ENCODE measurements around the gene TMEM238L. TPM values are rescaled to one million over a fixed set of nuclear protein-coding genes. Genes with fewer than 3 reads are reported as not detected.
A peak's percentile ranks its signal among the peaks of the same experiment; 100 is the strongest.

The TMEM238L gene
- total RNA-seq, 1 experiment from 2014 or later = not detected

DNA sequence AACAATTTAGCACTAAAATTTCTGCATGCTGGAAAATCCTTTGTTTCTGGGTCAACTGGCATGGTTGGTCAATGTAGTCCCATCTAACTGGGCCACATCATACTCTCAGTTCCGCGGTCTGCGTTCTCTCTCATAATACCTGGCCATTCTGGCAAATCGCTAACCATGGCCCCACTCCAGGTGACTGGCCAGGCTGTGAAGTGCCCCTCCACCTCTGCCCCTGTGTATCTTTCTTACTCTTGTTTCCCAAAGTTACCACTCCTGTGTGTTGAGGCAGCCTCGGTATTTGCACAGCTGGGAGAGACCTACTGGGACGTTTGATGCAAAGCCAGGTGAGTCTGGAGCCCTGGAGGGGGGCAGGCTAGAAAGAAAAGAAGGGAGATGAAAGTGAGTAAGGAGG, 2.0 kb upstream of the TMEM238L start:
- DNase-seq (ENCODE audit: low read depth) = no peak

DNA sequence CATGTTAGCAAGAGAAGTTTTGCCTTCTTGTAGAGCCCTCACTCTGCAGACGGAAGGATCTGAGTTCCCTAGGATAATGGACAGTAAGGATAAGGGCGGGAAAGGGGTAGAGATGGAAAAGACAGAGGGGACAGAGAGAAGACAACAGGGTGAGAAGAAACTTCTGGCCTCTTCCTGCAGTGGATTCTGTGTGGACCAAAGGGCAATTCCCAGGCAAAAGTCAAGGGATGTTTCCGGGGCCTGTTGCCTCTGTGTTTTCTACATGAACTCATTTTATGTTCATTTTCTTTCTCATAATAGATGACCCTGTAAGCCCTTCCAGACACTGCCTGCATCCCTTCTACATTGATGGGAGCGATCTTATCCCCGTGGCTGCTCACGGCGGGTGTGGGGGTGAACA, 647 bp upstream of the TMEM238L start:
- no peak for DNase-seq (ENCODE audit: low read depth)

DNA sequence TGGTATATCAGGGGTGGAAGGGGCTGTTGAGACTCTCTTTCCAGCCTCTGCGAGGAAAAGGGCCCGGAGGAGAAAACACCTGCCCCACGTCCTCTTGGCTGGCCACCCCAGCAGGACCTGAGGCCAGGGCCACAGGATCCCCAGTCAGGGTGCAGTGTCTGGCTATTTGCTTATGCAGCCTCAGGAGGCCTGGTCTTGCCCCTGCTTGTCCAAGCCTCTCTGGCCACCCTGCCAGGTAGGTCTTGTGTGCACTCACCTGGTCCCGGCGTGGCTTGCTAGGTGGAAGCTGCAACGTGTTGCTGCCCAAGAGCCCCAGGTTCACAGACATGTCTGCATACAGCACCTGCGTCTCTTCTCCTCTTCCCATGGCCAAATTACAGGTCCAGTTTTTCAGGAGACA, 549 bp downstream of the TMEM238L start:
- DNase-seq (ENCODE audit: low read depth) = no peak

DNA sequence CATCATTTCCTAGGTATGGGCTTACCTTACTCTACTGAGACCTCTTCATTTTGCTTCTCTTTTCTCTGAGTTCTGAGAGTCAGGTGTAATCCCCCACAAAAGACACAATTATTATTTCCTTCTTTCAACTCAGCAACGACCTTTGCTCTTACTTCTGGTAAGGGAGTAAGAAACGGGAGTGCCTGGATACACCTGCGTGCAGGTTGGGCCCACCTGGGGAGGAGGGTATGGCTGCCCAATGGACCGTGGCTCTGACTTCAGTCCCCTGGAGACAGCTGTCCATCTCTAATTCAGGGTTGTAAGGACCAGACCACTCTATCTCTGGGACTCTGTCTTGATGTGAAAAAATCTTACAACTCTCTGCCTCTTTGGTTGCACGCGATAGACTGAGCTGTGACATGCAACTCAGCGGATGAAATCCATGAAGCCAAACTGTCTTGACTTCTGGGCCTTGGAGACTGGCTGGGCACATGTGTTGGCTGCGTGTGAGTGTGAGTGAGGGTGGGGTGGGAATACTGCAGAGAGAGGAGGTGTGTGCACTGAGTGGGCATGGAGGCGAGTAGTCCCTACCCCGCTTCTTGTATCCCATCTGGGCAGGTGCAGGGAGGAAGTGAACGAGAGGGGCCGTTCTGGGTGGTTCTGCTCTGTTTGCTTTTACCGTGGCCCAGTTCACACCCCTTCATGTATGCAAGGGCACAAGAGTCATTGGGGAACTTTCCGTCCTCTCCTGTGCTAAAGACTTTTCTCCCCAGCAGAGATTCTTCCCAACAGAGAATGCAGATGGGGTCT, 1.2 kb downstream of the TMEM238L start:
- no peak for DNase-seq (ENCODE audit: low read depth)

DNA sequence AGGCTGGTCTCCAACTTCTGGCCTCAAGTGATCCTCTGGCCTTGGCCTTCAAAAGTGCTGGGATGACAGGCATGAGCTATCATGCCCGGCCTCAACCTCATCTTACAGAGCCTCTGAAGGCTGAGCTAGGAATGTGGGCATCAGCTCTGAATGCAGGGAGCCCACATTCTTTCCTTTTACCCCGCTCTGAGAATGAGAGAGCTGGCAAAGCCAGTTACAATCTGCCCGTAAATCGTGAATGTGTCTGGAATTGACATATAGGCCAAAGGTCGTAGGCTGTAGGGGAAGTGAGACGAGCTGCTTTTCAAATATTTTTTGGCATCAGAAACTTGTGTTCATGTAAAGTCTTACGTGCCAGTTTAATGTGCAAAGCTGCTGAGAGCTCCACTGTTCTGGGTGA, 4.5 kb downstream of the TMEM238L start:
- no peak for DNase-seq (ENCODE audit: low read depth)

DNA sequence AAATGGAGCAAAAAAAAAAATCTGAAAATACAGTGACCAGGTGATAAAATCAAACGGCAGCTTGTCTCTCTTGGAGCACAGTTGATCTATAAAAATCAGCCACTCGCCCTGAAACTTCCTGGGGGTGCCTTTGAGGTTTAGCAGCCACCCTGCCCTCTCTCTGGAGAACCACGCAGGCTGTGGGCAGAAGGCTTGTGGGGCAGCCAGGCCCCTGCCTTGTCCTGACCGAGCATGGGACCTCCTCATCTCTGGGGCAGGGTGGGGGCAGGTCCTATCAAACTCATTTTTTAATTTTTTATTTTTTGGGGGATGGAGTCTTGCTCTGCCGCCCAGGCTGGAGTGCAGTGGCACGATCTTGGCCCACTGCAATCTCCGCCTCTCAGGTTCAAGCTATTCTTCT, 5.0 kb downstream of the TMEM238L start:
- no peak for DNase-seq (ENCODE audit: low read depth)

DNA sequence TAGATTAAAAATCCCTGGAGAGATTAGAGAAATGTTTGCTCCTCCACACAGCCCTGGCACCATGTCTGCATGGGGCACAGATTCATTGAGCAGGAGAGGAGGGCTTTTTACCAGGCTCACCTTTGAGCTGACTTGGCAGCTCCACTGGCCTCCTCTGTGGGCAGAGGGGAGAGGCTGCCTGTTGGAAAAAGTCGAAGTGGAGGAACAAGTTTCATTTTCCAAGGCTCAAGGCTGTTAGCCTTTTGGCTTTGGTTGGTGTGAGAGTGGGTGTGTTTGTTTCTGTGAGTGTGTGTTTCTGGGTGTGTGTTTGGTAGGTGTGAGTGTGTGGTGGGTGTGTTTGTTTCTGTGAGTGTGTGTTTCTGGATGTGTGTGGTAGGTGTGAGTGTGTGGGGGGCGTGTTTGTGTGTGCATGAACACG, 5.6 kb downstream of the TMEM238L start:
- DNase-seq (ENCODE audit: low read depth) = no peak

DNA sequence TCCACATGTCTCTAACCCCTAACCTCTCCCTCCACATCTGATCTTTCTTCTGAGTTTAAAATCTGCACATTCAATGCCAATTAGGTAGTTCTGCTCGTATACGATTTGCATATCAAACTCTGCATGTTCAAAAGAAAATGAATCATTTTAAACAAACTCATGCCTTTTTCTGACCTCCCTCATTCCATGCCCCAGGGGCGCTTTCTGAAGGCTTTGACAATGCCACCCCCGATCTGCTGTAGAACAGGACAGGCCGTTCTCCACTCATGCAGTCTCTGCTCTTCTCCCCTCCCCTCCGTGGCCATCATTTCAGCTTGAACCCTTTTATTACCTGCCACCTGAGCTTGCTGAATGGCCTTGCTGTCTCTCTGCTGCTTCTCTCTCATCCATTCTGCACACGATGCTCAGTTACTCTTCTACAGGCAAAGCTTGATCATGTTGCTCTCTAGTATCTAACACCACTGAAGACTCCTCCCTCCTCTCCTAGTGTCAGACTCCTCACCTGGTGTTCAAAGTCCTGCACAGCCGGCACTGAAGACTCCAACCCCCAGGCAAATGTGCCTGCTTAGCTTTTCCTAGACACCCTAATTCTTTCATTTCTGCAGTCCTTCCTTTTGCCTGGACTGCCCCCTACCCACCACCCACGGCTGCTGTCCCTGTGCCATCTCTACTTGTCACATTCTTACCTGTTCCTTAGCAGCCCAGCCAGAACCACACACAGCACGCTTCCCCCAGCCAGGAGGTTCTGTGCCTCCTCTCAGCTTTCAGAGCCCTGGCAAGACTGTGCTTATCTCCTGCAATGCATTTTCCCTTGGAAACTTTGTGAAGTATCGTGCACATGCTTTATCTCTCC, 6.2 kb downstream of the TMEM238L start:
- DNase-seq (ENCODE audit: low read depth) = no peak

DNA sequence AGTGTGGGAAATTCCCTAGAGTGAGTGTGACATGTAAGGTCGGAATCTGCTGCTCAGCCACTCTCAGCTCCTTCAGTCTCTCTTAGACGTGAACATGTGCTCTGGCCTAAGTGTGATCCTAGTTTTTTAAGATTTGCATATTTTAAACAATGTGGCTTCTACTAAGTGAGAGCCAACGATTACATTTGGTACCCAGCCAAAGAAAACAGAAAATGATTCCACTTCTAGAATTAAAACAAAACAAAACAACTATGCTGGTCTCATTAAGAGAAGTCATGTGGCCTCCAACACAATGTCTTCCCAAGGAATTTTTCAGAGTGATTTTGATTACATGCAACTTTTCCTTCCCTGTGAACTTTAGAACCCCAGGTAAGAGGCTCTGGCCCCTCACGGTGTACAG, 10.1 kb downstream of the TMEM238L start:
- DNase-seq (ENCODE audit: low read depth) = no peak

DNA sequence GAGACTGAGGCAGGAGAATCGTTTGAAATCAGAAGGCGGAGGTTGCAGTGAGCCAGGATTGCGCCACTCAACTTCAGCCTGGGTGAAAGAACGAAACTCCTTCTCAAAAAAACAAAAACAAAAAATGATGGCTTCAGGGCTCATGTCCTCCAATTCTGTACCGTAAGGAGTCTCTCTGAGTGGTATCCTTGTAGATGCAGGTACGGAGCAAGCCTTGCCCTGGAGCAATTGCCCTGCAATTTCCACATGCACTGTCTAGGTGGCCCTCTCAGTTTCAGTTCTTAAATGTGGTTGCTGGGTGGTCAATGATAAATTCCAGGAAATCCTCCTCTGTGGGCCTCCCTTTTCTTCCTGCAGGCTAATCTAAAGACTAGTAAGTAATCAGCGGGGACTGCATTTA, 10.6 kb downstream of the TMEM238L start:
- DNase-seq (ENCODE audit: low read depth) = no peak

DNA sequence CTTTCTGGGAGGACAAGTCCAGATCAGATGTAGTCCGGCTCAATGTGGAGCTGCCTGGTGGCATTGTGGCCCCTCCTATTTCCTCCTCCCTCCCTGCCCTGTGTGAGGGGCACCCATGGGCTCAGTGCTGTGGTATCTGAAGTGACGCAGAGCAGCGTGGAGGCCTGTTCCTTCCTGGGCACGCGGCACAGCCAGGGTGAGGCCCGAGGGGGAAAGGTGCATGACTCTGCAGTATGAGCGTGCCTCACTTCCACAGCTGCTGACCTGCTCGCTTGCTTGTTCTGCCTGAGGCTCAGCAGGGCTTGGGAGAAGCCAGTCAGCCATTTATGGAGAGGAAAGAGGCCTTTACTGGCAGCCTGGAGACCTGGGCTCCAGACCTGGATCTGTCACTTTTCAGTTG, 11.7 kb downstream of the TMEM238L start:
- DNase-seq (ENCODE audit: low read depth) = peak; percentile 11

DNA sequence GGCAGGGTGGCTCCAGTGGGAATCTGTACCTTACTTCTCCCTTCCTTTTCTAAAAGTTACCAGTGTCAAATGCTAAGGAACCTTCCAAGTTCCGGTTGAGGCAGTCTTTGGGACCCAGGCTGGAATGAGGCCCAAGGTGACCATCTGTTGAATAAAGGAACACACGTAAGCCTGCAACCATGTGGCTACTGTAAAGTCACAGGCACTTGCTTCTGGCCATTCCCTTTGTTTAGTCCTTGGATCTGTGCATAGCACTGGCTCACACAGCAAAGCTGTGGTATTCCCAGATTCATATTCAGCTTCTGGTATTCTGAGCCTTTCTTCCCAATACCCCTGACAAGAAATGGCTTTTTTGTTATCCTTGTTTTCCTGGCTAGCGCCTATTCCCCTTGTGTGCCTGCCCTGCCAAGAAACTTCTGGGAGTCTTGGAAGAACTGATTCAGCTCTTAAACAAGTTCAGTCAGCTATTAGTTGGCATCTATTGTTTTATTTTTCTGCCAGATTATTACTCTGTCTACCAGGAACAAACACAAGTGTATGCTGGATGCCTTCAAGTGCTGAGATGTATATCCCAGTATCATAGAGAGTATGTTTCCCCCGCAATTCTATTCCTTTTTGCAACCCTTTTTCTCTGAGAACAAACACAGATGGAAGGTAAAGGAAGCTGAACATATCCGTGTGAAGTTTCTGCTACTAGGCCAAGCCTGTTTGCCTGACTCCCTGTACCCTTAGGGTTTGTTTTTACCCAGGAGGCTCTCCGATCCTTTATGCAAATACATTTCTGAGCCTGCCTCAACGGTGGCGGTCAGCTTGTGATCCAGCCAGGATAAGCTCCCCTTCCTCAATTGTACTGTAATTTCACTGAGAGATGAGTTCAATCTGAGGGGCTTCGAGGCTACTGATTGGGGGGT, 13.2 kb downstream of the TMEM238L start:
- DNase-seq (ENCODE audit: low read depth) = peak; percentile 13

DNA sequence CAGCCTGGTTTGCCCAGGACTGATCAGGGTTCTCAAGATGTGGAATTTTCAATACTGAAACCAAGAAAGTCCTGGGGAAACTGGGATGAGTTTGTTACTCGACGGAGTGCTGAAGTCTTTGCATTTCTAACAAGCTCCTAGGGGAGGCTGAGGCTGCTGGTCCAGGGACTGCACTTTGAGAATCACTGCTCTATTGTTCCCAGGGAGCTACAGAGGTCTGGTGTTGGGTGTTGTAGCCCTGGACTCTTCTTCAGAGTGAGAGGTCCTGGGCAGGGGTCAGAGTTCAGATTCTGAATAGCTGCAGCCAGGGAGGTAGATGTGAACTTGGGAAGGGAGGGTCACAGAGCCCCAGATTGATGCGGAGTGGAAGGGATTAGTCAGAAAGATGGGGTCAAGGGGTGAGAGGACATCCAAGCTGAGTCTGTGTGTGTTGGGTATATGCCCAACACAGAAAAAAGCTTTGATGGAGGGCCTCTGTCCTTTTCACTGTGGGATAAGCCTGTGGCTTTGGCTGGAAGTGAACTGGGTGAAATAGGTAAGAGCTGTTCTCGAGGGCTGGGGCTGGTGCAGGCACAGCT, 14.1 kb downstream of the TMEM238L start:
- DNase-seq (ENCODE audit: low read depth) = no peak

DNA sequence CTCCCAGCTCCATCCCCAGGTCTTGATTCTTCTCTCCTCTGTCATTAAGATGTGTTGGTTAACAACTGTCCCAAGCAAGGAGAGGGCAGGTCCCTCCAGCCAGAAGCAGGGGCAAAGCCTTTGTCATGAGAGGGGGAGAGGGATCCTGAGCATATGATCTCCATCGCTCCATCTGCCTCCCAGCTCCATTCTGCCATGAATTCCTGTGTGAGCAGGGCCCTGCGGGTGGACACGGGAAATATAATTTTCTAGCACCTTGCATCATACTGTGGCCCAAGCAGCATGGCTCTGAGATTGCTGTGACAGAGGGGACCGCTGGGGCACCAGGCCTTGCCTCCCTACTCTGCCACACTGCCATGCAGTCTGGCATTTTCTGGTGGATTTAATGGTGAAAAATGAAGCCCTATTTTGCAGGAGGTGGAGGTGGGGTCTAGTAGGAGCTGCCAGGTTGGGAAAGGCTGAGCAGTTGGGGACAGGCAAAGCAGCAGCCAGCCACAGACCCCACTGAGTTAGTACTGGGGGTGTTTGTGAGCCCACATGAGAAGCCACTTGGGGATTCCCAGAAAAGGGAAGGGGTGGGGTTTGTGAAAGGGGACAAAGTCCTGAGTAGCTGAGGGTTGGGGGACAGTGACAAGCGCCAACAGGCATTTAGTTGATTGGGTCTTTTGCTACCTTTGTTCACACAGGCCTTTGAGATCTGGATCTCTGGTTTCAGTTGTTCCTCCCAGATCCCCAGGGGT, 16.4 kb downstream of the TMEM238L start:
- no peak for DNase-seq (ENCODE audit: low read depth)

DNA sequence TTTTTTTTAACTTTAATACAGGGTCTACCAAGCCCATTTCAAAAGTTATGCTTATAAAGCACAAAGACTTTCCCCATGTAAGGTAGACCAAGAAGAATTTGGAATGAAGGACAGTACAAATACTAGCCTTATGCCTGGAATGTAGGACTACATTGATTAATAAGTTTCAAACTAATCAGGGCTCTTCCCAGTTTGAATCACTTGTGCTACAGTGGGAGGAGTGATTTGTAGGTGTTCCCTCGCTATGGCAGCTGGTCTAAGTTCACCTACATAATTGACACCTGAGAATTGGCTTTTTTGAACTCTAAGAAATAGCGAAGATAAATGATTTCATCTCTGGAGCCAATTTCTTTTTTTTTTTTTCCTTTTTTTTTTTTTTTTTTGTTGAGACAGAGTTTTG, 18.6 kb downstream of the TMEM238L start:
- no peak for DNase-seq (ENCODE audit: low read depth)

DNA sequence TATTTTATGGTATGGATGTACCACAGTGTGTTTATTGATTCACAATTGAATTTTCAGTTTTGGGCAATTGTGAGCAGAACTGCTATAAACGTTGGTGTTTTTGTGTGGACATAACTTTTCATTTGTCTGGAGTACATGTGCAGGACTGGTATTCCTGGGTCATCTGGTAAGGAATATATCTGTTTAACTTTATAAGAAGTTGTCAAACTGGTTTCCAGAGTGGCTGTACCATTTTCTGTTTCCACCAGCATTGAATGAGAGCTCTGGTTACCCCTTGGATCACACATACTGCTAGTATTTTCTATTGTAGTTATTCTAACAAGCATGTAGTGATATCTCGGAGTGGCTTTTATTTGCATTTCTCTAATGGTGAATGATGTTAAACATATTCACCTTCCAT, 24.3 kb downstream of the TMEM238L start:
- no peak for DNase-seq (ENCODE audit: low read depth)

DNA sequence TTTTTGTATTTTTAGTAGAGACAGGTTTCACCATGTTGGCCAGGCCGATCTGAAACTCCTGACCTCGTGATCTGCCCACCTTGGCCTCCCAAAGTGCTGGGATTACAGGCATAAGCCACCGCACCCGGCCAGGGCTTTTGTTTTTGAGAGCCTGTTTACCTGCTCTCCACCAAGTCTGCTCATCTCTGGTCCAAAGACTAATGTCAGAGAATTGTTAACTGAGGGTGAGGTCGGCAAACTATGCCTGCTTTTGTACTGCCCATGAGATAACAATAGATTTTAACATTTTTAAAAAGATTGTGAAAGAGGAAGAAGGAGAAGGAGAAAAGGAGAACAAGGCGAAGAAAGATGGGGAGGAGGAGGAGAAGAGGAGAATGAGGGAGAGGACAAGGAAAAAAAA, 26.0 kb downstream of the TMEM238L start:
- DNase-seq (ENCODE audit: low read depth) = no peak

DNA sequence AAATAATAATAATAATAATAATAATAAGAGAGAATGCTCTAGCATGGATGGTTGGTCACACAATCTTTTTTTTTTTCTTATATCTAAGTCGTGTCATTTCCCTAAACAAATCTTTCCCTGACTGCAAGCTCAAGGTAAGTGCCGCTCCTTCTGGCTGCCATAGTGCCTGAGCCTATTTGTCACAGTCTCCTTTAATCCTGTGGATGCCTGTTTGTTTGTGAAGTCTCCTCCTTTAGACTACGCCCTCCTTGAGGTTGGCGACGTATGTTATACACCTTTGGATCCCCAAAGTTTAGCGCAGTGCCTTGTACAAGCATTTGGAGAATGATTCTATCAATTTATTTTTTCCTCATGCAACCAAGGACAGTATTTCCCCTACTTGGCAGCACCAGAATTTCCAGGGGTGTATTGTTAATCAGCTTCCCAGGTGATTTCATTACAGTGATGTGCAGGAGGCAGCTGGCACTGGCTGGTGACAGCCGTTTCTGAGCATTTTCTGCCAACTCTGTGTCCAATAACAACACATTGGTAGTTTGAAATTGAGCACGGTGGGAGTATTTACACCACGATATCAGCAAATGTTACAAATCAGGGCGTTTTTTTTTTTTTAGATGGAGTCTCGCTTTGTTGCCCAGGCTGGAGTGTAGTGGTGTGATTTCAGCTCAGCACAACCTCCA, 26.6 kb downstream of the TMEM238L start:
- no peak for DNase-seq (ENCODE audit: low read depth)

DNA sequence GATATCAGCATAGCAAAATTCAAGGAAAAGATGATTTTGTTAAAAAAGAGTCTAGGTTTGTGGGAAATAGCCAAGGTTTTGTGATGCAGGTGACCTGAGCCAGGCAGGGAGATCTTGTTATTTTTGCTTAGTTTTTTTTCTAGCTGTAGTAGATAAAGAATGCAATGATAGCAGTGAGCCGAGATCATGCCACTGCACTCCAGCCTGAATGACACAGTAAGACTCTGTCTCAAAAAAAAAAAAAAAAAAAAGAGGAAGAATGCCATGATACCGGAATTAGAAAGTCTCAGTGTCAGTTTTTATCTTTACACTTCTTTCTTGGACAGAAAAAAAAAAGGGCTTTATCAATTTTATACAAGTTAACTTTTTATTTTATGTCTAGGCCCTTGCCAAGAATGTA, 27.5 kb downstream of the TMEM238L start:
- no peak for DNase-seq (ENCODE audit: low read depth)

DNA sequence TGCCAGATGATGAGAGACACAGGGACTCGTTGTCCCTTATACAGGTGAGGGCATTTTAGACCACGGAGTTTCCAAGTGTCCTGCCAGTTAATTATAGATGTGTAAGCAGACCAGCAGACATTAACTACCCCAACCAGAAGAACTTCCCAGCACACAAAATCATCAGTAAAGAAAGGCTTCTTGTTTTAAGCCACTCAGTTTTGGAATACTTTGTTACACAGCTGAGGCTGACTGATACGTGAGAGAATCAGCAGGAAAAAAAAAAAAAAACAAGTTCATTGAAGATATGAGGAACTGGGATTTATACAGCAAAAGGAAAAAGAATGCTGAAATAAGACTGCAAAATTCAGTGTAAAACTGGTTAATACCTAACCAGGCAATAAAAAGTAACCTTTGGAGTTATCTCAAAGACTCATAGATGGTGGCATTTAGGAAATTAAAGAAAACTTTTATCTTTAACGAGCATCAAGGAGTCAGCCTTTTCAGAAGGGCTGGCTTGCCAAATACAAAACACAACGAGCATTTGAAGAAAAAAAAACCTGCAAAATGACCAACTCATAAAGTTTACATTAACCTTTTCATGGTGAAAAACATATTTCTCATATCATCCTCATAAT, 28.1 kb downstream of the TMEM238L start:
- no peak for DNase-seq (ENCODE audit: low read depth)

All from M059J (cell line).